Chondrocyte (in vitro differentiated cells): ENCODE data around the gene POU3F1. TPM values are rescaled to one million over a fixed set of nuclear protein-coding genes. Genes with fewer than 3 reads are reported as not detected.

ENCODE experiments used
- DNase-seq: peaks from one replicate; pipeline ENCODE4 v3.0.0; 2021; ENCODE audit warnings: mixed read lengths, low spot score
- H3K27ac Mint-ChIP-seq: one replicate; pipeline ENCODE4 v1.8.0; 2021; ENCODE audit warnings: mild to moderate bottlenecking, moderate library complexity, mixed read lengths; ENCODE audit not compliant: unreplicated experiment
- H3K27me3 Mint-ChIP-seq: 2 replicates; pipeline ENCODE4 v1.8.0; 2021; ENCODE audit warnings: low read depth, mixed read lengths
- H3K36me3 Mint-ChIP-seq: 2 replicates; pipeline ENCODE4 v1.8.0; 2021; ENCODE audit warnings: low read depth, mixed read lengths
- H3K4me1 Mint-ChIP-seq: 2 replicates; pipeline ENCODE4 v1.8.0; 2021; ENCODE audit warnings: low read depth, mild to moderate bottlenecking, mixed read lengths
- H3K4me3 Mint-ChIP-seq: one replicate; pipeline ENCODE4 v1.8.0; 2021; ENCODE audit warnings: mild to moderate bottlenecking, moderate library complexity, mixed read lengths; ENCODE audit not compliant: unreplicated experiment
- H3K9me3 Mint-ChIP-seq: 2 replicates; pipeline ENCODE4 v1.8.0; 2021; ENCODE audit warnings: low read depth, mixed read lengths
- total RNA-seq: library from RNA; stranded (reverse); gene quantifications from 3 replicates; pipeline ENCODE4 v1.2.1, GENCODE V29; 2021
- TF ChIP-seq, protein P1 (sequence below): fragments of 200-600 bp; sonication (generic); IDR thresholded peaks from 2 replicates; pipeline ENCODE4 v1.5.0; 2021; ENCODE audit warnings: antibody characterized with exemption, mild to moderate bottlenecking, moderate library complexity

POU3F1 gene
- total RNA-seq, 1 donor from 2014 or later, result 1.6 TPM

DNA sequence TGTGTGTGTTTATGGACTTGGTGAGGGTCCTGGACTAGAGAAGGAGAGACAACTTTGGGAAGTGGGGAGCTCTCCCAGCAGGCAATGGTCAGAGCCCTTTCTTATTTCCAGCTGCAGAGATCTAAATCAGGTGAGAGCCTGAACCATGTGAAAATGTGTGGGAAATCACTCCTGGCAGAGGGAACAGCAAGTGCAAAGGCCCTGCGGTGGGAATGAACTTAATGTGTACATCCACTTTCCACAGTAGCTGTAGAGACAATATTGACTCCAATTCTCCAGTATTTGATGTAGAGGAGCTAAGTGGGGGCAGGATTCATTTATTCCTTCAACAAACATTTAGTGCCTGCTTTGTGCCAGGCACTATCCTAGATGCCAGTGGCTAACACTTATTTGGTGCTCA, 14.7 kb upstream of the POU3F1 start:
- TF ChIP-seq, protein P1, sequence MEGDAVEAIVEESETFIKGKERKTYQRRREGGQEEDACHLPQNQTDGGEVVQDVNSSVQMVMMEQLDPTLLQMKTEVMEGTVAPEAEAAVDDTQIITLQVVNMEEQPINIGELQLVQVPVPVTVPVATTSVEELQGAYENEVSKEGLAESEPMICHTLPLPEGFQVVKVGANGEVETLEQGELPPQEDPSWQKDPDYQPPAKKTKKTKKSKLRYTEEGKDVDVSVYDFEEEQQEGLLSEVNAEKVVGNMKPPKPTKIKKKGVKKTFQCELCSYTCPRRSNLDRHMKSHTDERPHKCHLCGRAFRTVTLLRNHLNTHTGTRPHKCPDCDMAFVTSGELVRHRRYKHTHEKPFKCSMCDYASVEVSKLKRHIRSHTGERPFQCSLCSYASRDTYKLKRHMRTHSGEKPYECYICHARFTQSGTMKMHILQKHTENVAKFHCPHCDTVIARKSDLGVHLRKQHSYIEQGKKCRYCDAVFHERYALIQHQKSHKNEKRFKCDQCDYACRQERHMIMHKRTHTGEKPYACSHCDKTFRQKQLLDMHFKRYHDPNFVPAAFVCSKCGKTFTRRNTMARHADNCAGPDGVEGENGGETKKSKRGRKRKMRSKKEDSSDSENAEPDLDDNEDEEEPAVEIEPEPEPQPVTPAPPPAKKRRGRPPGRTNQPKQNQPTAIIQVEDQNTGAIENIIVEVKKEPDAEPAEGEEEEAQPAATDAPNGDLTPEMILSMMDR, result no peak
- DNase-seq, result no peak
- no peaks in the 10 kb centered on the region for H3K27me3 Mint-ChIP-seq
- no peak overlapping the region for H3K27ac Mint-ChIP-seq
- no peaks in the 10 kb centered on the region for H3K9me3 Mint-ChIP-seq
- H3K4me3 Mint-ChIP-seq, result no peak overlapping the region
- no peaks in the 10 kb centered on the region for H3K36me3 Mint-ChIP-seq
- H3K4me1 Mint-ChIP-seq, result peaks cover 15% of the 10 kb centered on the region

DNA sequence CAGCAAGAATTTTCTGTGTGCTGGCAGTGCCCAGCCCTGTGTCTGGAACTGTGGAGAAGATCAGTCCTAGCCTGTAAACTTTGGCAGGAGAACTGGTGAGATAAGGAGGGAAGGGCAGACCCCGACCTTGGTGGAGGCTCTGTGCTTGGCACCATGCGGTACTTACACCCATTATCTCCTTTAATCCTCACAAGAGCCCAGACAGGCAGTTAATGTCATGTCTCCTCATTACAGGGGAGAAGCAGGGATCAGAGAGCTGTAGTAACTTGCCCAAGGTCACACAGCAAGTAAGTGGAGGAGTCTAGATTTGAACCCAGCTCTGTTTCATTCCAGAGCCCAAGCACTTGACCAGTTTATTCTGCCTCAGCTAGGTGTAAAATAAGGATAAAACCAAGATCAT, 13.9 kb upstream of the POU3F1 start:
- Mint-ChIP-seq H3K27me3 (no peaks in the 10 kb centered on the region), H3K27ac (no peak overlapping the region), H3K9me3 (no peaks in the 10 kb centered on the region), H3K4me1 (peaks cover 15% of the 10 kb centered on the region), H3K36me3 (no peaks in the 10 kb centered on the region), H3K4me3 (no peak overlapping the region)
- TF ChIP-seq, protein P1, result no peak
- no peak for DNase-seq

DNA sequence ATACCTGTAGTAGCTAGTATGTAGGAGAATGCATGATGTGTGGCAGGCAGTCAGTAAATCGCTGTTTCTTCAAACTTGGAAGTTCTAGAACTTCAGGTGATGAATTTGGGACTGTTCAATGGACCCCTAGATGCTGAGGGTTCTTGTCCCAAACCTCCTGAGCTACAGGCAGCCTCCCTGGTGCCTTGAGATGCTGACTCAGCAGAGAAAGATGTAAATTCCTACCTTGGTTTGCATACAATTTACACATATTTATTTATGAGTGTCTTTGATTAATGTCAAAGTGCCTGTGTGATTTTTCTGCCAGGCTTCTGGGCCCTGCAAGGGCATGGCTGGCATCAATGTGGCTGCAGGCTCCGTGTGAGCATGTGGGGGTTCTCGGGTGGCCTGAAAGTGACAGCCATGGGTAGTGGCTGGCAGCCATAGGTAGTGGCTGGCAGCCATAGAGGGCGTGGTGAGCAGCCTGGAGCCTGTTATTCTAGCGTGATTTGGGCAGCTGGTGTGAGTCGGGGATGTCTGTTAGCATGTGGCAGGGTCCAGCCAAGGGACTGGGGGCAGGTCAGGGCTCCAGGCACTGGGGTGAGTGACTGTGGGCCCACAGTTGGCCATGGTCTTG, 13.2 kb upstream of the POU3F1 start:
- Mint-ChIP-seq H3K4me3 (no peak overlapping the region), H3K4me1 (peaks cover 15% of the 10 kb centered on the region), H3K27ac (no peak overlapping the region), H3K27me3 (no peaks in the 10 kb centered on the region), H3K9me3 (no peaks in the 10 kb centered on the region), H3K36me3 (no peaks in the 10 kb centered on the region)
- TF ChIP-seq, protein P1, result no peak
- DNase-seq, result no peak

DNA sequence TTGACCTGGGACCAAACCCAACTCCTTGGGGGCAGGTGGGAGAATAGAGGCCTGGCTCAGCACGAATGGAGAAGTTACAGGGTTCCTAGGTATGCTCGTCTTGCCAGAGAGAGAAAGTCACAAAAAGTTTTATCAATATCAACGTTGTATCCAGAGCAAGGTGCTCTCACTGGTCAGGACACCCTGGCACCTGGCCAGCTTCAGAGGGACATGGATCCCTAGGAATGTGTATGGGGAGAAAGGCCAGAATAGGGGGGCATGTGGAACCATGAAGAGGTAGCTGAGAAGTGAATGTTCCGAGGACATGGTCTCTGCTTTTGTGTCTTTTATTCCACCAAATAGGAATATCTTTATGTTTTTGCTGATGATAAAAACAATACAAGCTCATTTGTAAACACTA, 9.4 kb upstream of the POU3F1 start:
- Mint-ChIP-seq H3K9me3 (no peaks in the 10 kb centered on the region), H3K4me3 (no peak overlapping the region)
- TF ChIP-seq, protein P1, result no peak

DNA sequence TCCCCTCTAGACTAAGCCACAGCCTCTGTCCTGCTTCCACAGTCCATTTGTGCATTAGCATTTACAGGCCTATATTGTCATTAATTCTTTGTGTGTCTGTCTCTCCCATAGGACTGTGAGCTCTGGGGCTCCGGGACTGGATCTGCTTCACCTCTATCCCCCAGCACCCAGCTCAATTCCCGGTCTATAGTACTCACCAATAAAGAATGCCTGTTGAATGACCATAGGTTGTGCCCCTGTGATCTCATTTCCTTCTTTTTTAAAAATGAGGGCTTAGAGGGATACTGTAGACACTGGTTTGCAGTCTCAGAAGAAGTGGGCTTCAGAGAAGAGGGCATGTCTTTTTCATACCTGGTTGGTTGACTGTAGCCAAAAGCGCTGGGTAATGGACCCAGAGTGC, 8.8 kb upstream of the POU3F1 start:
- Mint-ChIP-seq H3K27me3 (peaks cover 2% of the 10 kb centered on the region), H3K9me3 (no peaks in the 10 kb centered on the region), H3K36me3 (no peaks in the 10 kb centered on the region)

More for the DNA sequence above, 9.4 kb upstream of the POU3F1 start:
- Mint-ChIP-seq H3K4me1 (no peaks in the 10 kb centered on the region), H3K27ac (no peak overlapping the region), H3K27me3 (peaks cover 2% of the 10 kb centered on the region), H3K36me3 (no peaks in the 10 kb centered on the region)
- DNase-seq, result no peak

More for the DNA sequence above, 8.8 kb upstream of the POU3F1 start:
- peaks cover 3% of the 10 kb centered on the region for H3K4me1 Mint-ChIP-seq
- no peak overlapping the region for H3K27ac Mint-ChIP-seq
- H3K4me3 Mint-ChIP-seq, result no peak overlapping the region
- TF ChIP-seq, protein P1, result no peak
- no peak for DNase-seq
